K562 (cell line): ENCODE measurements around the gene TRUB2. TPM values are rescaled to one million over a fixed set of nuclear protein-coding genes. Genes with fewer than 3 reads are reported as not detected.
A peak's percentile ranks its signal among the peaks of the same experiment; 100 is the strongest.

Experiments
- ARID2 ChIP-seq: fragments of 450-650 bp; IDR thresholded peaks from 2 replicates; pipeline ENCODE4 v1.6.1; 2017; ENCODE audit warnings: antibody characterized with exemption, mild to moderate bottlenecking
- CREM ChIP-seq: IDR thresholded peaks from 2 replicates; pipeline ENCODE4 v1.6.1; 2014; ENCODE audit warnings: antibody characterized with exemption, low read depth
- EP300 ChIP-seq: IDR thresholded peaks from 2 replicates; pipeline ENCODE4 v1.6.1; 2012; ENCODE audit warnings: low read length, improper control_type of control experiment
- GATA2 ChIP-seq: sonication (generic); formaldehyde crosslinking; IDR thresholded peaks from 2 replicates; pipeline ENCODE4 v1.4.0; 2020; ENCODE audit warnings: mild to moderate bottlenecking, missing genetic modification reagents
- IRF9 ChIP-seq: fragments of 450-650 bp; IDR thresholded peaks from 2 replicates; pipeline ENCODE4 v1.6.1; 2016; ENCODE audit warnings: missing biosample characterization, missing genetic modification characterization
- JUND ChIP-seq, 2 experiments: IDR thresholded peaks; 2 replicates in 1 of 2; 3 replicates in 1 of 2; pipeline ENCODE4 v1.6.1; 2011; ENCODE audit warnings: borderline replicate concordance in 2 of 2, low read depth in 2 of 2, low read length in 2 of 2, improper control_type of control experiment in 1 of 2, missing biosample characterization in 1 of 2, missing genetic modification characterization in 1 of 2, missing genetic modification reagents in 1 of 2
- MAFF ChIP-seq: IDR thresholded peaks from 2 replicates; pipeline ENCODE4 v1.6.1; 2012; ENCODE audit warnings: low read length, improper control_type of control experiment
- MAX ChIP-seq: sonication (generic); formaldehyde crosslinking; IDR thresholded peaks from 2 replicates; pipeline ENCODE4 v1.9.0; 2022; ENCODE audit warnings: mild to moderate bottlenecking, missing genetic modification reagents
- NFIC ChIP-seq: fragments of 450-650 bp; IDR thresholded peaks from 2 replicates; pipeline ENCODE4 v1.6.1; 2017; ENCODE audit warnings: mild to moderate bottlenecking, inconsistent platforms
- POLR2G ChIP-seq: fragments of 200-400 bp; formaldehyde crosslinking; IDR thresholded peaks from 2 replicates; pipeline ENCODE4 v1.6.1; 2017; ENCODE audit warnings: low read depth, mild to moderate bottlenecking, antibody characterized with exemption, low read length, moderate library complexity
- RAD51 ChIP-seq: fragments of 450-650 bp; IDR thresholded peaks from 2 replicates; pipeline ENCODE4 v1.7.1; 2016; ENCODE audit warnings: low read depth, mild to moderate bottlenecking, borderline replicate concordance
- RB1 ChIP-seq: fragments of 450-650 bp; IDR thresholded peaks from 2 replicates; pipeline ENCODE4 v1.6.1; 2017; ENCODE audit warnings: low read depth, mild to moderate bottlenecking
- RCOR1 ChIP-seq, 2 experiments: IDR thresholded peaks; 2 replicates each; pipeline ENCODE4 v1.6.1; 2012; ENCODE audit warnings: low read depth in 2 of 2, low read length in 2 of 2, borderline replicate concordance in 1 of 2, improper control_type of control experiment in 1 of 2
- SMARCC2 ChIP-seq: fragments of 450-650 bp; IDR thresholded peaks from 2 replicates; pipeline ENCODE4 v1.6.1; 2017; ENCODE audit warnings: antibody characterized with exemption, moderate library complexity, mild to moderate bottlenecking, low read depth
- SMC3 ChIP-seq: conservative IDR thresholded peaks from 2 replicates; pipeline ENCODE4 v1.6.1; 2011; ENCODE audit warnings: low read depth, low read length, improper control_type of control experiment; ENCODE audit not compliant: insufficient read depth
- STAG1 ChIP-seq: sonication (generic); formaldehyde crosslinking; IDR thresholded peaks from 2 replicates; pipeline ENCODE4 v1.5.0; 2020; ENCODE audit warnings: missing genetic modification reagents, borderline replicate concordance
- SUPT5H ChIP-seq: fragments of 450-650 bp; IDR thresholded peaks from 2 replicates; pipeline ENCODE4 v1.6.1; 2016
- VEZF1 ChIP-seq: fragments of 200-800 bp; sonication (Bioruptor generic); IDR thresholded peaks from 2 replicates; pipeline ENCODE4 v1.6.1; 2017; ENCODE audit warnings: missing genetic modification characterization, missing compliant biosample characterization
- XRCC5 ChIP-seq: fragments of 200-400 bp; formaldehyde crosslinking; IDR thresholded peaks from 2 replicates; pipeline ENCODE4 v1.6.1; 2017; ENCODE audit warnings: low read depth, mild to moderate bottlenecking, low read length
- ZBTB33 ChIP-seq: sonication (generic); formaldehyde crosslinking; IDR thresholded peaks from 2 replicates; pipeline ENCODE4 v1.8.1; 2023; ENCODE audit warnings: mild to moderate bottlenecking, missing genetic modification reagents
- ZNF324 ChIP-seq: fragments of 250-450 bp; sonication (Bioruptor Pico); IDR thresholded peaks from 2 replicates; pipeline ENCODE4 v1.4.0; 2020; ENCODE audit warnings: mild to moderate bottlenecking
- ZNF384 ChIP-seq: IDR thresholded peaks from 2 replicates; pipeline ENCODE4 v1.6.1; 2012; ENCODE audit warnings: low read depth, low read length, improper control_type of control experiment
- ZNF589 ChIP-seq: fragments of 200-800 bp; sonication (Bioruptor generic); IDR thresholded peaks from 2 replicates; pipeline ENCODE4 v1.6.1; 2016; ENCODE audit warnings: low read depth, missing genetic modification characterization, missing compliant biosample characterization
- polyA plus RNA-seq, 8 experiments: library from polyadenylated mRNA; depleted of rRNA in 4 of 8; stranded (reverse) in 5 of 8; unstranded in 3 of 8; fragments of >200 nt; fragmentation: Nextera tagmentation in 2 of 8; fragmentation: Illumina TruSeq in 1 of 8; extraction: Ambion mirVana in 2 of 8; extraction: Trizol in 1 of 8; gene quantifications; 2 replicates each; pipeline versions ENCODE4 v1.2.1 to v1.2.3, GENCODE V29; 2011 to 2014; ENCODE audit warnings: inconsistent platforms in 1 of 8, missing spikeins in 1 of 8
- total RNA-seq, 7 experiments: library from RNA; depleted of rRNA in 6 of 7; stranded (reverse); fragments of >200 nt in 6 of 7; fragmentation: Illumina TruSeq in 2 of 7; extraction: Trizol in 2 of 7; gene quantifications; 2 replicates each; pipeline versions ENCODE4 v1.2.1 to v1.2.3, GENCODE V29; 2011 to 2021; ENCODE audit warnings: low replicate concordance in 1 of 7

TRUB2 gene
- total and polyA plus RNA-seq, 9 of the 15 experiments (the other 6 are each of a cell fraction or from before 2014, with no cell fraction given), result 9.3 to 110 (median 63.0) TPM

- TF ChIP-seq ZBTB33 (CRISPR knock-in tag) (peak; percentile 45; the same call in 1 of the 2 replicates), VEZF1 (CRISPR knock-in tag) (peak; percentile 28; the same call in 1 of the 2 replicates), ZNF589 (CRISPR knock-in tag) (no peak), SUPT5H (peak; percentile 44; the same call in 1 of the 2 replicates), XRCC5 (peak; percentile 23; the same call in 1 of the 2 replicates), RB1 (peak; percentile 49; the same call in 1 of the 2 replicates), RCOR1 (IDR thresholded peaks at IDR 0.05; ENCODE audit: borderline replicate concordance in 1 of 2, low read depth in 2 of 2, low read length in 2 of 2) (0 out of 4 replicates have a peak, but pooled peaks of 1 of the 2 experiments have one; percentile 30), SMARCC2 (no peak), ZNF324 (CRISPR knock-in tag) (no peak), SMC3 (peak; percentile 90), CREM (0 out of 2 replicates have a peak, but pooled peaks have one; percentile 19), JUND (IDR thresholded peaks at IDR 0.05; ENCODE audit: borderline replicate concordance, low read depth, low read length) (peak; percentile 47; the same call in 1 of the 2 replicates), JUND (tag; IDR thresholded peaks at IDR 0.05; ENCODE audit: borderline replicate concordance, low read depth, low read length) (peak; percentile 12; the same call in 1 of the 3 replicates), MAX (CRISPR knock-in tag) (peak; percentile 43; the same call in 1 of the 2 replicates), MAFF (no peak), EP300 (peak; percentile 22; the same call in 1 of the 2 replicates), STAG1 (peak; percentile 90), RAD51 (0 out of 2 replicates have a peak, but pooled peaks have one; percentile 36), GATA2 (CRISPR knock-in tag) (no peak), POLR2G (0 out of 2 replicates have a peak, but pooled peaks have one; percentile 20), IRF9 (tag) (no peak), ZNF384 (0 out of 2 replicates have a peak, but pooled peaks have one; percentile 20), ARID2 (peak; percentile 60; the same call in 1 of the 2 replicates), NFIC (peak; percentile 75)
These were observed 39.9 kb upstream of the TRUB2 start (continued) for GRCh38 chr9:128361986-128362646.
